GM21576 (cell line): ENCODE measurements around the gene NT5M.
"Not testable (repeated sequence)": the region's sequence is repeated elsewhere in the genome, so short reads cannot be mapped to it uniquely, and the experiment has no call there.

Experiments
- ATAC-seq: cut with Tn5 transposase; IDR thresholded peaks from one replicate; pipeline ENCODE4 v1.9.1; 2021; ENCODE audit warnings: mild to moderate bottlenecking, moderate library complexity; ENCODE audit not compliant: unreplicated experiment

The NT5M gene

GRCh38 chr17:17303010-17303846 is at the start of gene NT5M:
NT5M (plus strand) TSS chr17:17303373; CDS start chr17:17303551, 178 bp downstream.
- peak; percentile 57 for ATAC-seq

DNA sequence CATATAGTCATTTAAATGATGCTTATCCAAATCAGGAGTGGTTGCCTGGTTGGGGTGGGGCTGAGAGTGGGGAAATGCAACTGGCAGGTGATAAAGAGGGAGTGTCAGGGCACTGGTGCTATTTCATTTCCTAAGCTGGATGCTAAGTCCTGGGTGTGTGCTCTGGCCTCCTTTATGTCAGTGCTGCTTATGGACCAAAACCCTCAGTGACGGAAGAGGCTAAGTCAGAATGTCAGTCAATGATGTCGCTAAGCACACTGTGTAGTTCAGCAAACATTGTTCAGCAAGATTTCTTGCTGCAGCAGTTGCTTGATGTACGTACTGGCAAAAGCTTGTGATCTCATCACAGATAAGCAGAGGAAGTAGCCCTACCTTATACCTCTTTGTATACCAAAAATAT is 49.8 kb upstream of the NT5M start:
- ATAC-seq = no peak

DNA sequence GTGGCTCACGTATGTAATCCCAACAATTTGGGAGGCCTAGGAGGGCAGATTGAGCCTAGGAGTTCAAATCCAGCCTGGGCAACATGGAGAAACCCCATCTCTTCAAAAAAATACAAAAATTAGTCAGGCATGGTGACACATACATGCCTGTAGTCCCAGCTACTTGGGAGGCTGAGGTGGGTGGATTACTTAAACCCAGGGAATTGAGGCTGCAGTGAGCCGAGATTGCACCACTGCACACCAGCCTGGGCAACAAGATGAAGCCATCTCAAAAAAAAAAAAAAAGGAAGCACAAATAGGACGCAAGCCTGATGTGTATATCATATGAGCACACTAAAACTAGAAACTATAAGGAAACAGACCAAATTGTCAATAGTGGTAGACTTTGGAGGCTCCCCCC is 49.1 kb upstream of the NT5M start:
- ATAC-seq = no peak

DNA sequence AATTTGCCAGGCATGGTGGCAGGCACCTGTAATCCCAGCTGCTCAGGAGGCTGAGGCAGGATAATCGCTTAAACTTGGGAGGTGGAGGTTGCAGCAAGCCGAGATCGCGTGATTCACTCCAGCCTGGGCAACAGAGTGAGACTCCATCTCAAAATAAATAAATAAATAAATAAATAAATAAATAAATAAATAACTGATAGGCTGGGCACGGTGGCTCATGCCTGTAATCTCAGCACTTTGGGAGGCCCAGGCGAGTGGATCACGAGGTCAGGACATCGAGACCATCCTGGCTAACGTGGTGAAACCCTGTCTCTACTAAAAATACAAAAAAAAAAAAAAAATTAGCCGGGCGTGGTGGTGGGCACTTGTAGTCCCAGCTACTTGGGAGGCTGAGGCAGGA is 47.5 kb upstream of the NT5M start:
- not testable (repeated sequence) for ATAC-seq

DNA sequence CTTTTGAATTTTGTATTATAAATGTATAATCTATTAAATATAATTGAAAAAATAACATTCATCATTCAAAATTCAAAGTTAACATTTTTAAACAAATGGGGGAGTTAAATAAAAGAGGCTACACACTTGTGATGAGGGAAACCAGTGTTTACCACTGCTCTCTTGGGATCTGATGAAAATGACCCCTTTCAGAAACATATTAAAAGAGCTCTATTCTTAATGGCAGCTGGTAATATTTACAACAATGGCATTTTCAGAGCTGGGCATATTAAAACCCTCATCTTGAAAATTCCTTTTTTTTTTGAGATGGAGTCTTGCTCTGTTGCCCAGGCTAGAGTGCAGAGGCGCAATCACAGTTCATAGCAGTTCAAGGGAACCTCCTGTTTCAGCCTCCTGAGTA is 46.9 kb upstream of the NT5M start:
- ATAC-seq = no peak

DNA sequence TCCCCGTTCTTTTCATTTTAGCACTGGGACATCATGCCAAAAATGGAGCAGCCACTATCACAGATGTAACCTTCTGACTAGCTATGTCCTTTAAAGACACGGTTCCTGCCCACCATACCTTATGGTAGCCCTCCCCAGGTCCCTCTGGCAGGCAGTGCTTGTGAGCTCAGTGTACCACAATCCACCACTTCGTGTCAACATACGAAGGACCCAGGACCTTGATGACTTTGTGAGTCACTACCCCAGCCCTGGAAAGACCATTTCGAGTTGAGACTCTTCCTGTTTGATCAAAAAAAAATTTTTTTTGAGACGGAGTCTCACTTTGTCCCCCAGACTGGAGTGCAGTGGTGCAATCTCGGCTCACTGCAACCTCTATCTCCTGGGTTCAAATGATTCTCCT is 45.2 kb upstream of the NT5M start:
- no peak for ATAC-seq

DNA sequence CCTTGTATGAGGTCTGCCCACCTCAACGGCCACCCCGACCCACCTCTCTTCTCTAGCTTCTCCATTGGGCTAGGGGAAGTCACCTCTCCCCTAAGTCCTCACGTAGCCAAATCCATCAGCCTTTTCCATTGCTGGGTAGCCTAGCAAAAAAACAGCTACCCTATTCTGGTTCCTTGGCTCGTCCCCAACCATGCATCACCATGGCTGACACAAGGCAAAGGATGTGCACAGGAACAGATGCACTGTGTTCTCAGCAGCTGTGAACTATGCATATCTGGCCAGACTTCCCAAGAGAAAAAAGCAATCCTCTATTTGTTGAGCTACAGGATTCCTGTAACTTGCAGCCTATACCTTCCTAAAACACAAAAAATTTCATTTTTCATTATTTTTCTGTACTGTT is 44.2 kb upstream of the NT5M start:
- ATAC-seq = no peak

- no peak for ATAC-seq
Measured at GRCh38 chr17:17264430-17264829, 38.7 kb upstream of the NT5M start.

DNA sequence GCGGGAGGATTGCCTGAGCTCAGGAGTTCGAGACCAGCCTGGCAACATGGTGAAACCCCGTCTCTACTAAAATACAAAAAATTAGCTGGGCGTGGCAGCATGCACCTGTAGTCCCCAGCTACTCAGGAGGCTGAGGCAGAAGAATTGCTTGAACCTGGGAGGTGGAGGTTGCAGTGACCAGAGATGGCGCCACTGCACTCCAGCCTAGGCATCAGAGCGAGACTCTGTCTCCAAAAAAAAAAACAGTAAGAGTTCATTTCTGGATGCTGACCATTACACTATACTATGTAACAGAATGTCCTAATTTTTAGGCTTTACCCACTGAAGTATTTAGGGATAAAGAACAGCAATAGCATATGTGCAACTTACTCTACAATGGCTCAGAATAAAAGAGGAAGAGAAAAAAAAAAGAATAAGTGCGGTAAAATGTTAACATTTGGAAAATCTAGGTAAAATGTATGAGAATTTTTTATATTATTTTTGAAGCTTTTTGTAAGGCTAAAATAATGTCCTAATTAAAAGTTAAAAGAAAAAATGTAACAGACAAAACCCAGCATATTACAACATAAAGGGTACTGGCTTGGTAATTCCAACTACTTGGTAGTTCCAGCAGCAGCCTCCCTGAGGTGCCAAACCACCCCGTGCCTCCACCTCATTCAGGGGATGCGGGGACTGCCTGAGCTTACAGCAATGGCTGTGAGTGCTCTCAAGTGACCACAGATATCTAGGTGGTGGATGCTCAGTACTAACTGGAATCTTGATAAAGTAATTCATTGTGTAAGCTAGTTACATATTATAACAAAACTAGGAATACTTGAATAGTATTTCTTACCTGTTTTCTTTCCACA is 33.0 kb upstream of the NT5M start:
- ATAC-seq = no peak

GRCh38 chr17:17275971-17276370 is 27.2 kb upstream of the NT5M start:
- ATAC-seq = no peak

GRCh38 chr17:17277431-17277830 is 25.7 kb upstream of the NT5M start:
- not testable (repeated sequence) for ATAC-seq

- ATAC-seq = no peak
Measured at GRCh38 chr17:17279316-17279715, 23.9 kb upstream of the NT5M start.

GRCh38 chr17:17280613-17281549 is 22.3 kb upstream of the NT5M start, which contains the start of gene COPS3:
COPS3 (minus strand) TSS chr17:17281246; CDS start chr17:17281186, 60 bp downstream.
- ATAC-seq = peak; percentile 84

GRCh38 chr17:17285951-17286350 is 17.2 kb upstream of the NT5M start:
- no peak for ATAC-seq

- no peak for ATAC-seq
Measured at GRCh38 chr17:17289086-17289485, 14.1 kb upstream of the NT5M start.

- ATAC-seq = no peak
Measured at GRCh38 chr17:17289701-17290100, 13.5 kb upstream of the NT5M start.

GRCh38 chr17:17295141-17295540 is 8.0 kb upstream of the NT5M start:
- no peak for ATAC-seq

DNA sequence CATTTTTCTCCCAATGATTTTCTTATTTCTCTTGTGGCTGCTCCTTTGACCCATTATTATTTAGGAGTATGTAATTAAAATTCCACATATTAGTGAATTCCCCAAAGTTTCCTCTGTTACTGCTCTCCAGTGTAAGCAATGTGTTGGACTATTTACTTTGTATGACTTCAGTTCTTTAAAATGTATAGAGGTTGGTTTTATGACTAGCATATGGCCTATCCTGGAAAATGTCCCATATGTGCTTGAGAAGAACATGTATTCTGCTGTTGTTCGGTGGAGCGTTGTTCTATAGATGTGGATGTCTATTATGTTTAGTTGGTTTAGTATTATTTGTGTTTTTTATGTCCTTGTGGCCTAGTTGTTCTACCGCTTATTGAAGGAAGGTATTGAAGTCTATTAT is 6.0 kb upstream of the NT5M start:
- no peak for ATAC-seq

DNA sequence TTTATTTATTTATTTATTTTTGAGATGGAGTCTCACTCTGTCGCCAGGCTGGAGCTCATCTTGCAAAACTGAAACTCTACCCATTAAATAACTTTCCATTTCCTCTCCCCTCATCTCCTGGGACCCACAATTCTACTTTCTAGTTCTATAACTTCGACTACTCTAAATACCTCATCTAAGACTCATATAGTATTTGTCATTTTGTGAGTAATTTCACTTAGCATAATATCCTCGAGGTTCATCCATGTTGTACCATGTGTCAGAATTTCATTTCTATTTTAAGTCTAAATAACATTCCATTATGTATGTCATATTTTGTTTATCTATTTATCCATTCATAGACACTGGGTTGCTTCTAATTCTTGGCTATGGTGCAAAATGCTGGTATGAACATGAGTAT is 5.1 kb upstream of the NT5M start:
- ATAC-seq = no peak

- ATAC-seq = no peak
Measured at GRCh38 chr17:17300624-17301568, 2.3 kb upstream of the NT5M start.
